ENCODE data around the gene HNF1B.
"Not testable (repeated sequence)": the region's sequence is repeated elsewhere in the genome, so short reads cannot be mapped to it uniquely, and the experiment has no call there.

HNF1B gene

GRCh38 chr17:37788526-37788925, 43.7 kb upstream of the HNF1B start:
- H3K27ac ChIP-seq, result no peak overlapping the region
- no peak for TF ChIP-seq CTCF (IDR thresholded peaks at IDR 0.05)
- no peak for DNase-seq (ENCODE audit: low spot score)
- H3K4me3 ChIP-seq, result no peak overlapping the region

- Histone ChIP-seq H3K27ac (no peak overlapping the region), H3K4me3 (no peak overlapping the region)
- no peak for TF ChIP-seq CTCF (IDR thresholded peaks at IDR 0.05)
- DNase-seq (ENCODE audit: low spot score), result no peak
Observed at GRCh38 chr17:37787055-37787757, 42.3 kb upstream of the HNF1B start.

- Histone ChIP-seq H3K27ac (no peak overlapping the region), H3K4me3 (no peak overlapping the region)
- DNase-seq (ENCODE audit: low spot score), result no peak
- no peak for TF ChIP-seq CTCF (IDR thresholded peaks at IDR 0.05)
Observed at GRCh38 chr17:37786481-37786880, 41.6 kb upstream of the HNF1B start.

GRCh38 chr17:37782460-37782859, 37.6 kb upstream of the HNF1B start:
- DNase-seq (ENCODE audit: low spot score); H3K4me3 ChIP-seq; H3K27ac ChIP-seq: not testable (repeated sequence)

- Histone ChIP-seq H3K27ac (no peak overlapping the region), H3K4me3 (no peak overlapping the region)
- TF ChIP-seq CTCF (IDR thresholded peaks at IDR 0.05), result no peak
- DNase-seq (ENCODE audit: low spot score), result no peak
Observed at GRCh38 chr17:37781451-37781850, 36.6 kb upstream of the HNF1B start.

GRCh38 chr17:37779554-37779953, 34.7 kb upstream of the HNF1B start:
- no peak overlapping the region for H3K27ac ChIP-seq
- TF ChIP-seq CTCF (IDR thresholded peaks at IDR 0.05), result no peak
- DNase-seq (ENCODE audit: low spot score), result no peak
- no peak overlapping the region for H3K4me3 ChIP-seq

- no peak for DNase-seq (ENCODE audit: low spot score)
- no peak overlapping the region for H3K4me3 ChIP-seq
- TF ChIP-seq CTCF (IDR thresholded peaks at IDR 0.05), result no peak
- H3K27ac ChIP-seq, result no peak overlapping the region
Observed at GRCh38 chr17:37774504-37774903, 29.6 kb upstream of the HNF1B start.

Measured in coronary artery (tissue), 2 donors.